IMR-90 (cell line): Measurements from ENCODE around the gene OR6J1. TPM values are rescaled to one million over a fixed set of nuclear protein-coding genes. Genes with fewer than 3 reads are reported as not detected.
A peak's percentile ranks its signal among the peaks of the same experiment; 100 is the strongest.

Source experiments
- ATAC-seq: fragments of 200-7000 bp; cut with Tn5 transposase; 2 replicates; pipeline ENCODE4 v1.9.1; 2020; ENCODE audit warnings: low read depth, mild to moderate bottlenecking, moderate library complexity
- BruUV-seq: library from RNA; stranded (reverse); fragments of 400-500 nt; replicated peaks from 2 replicates; lab custom pipeline; 2021; lab: Mats Ljungman, UMichigan
- CTCF ChIA-PET: fragments of 300-600 bp; formaldehyde crosslinking; extraction: SDS; loops from one replicate; lab custom pipeline; 2021; ENCODE audit warnings: antibody characterized with exemption; lab: Yijun Ruan, JAX
- POLR2A ChIA-PET: fragments of 300-600 bp; sonication (Branson Sonifier 250); formaldehyde crosslinking; loops from one replicate; lab custom pipeline; 2022; ENCODE audit warnings: antibody characterized with exemption; ENCODE audit not compliant: unreplicated experiment; lab: Charles Lee
- DNase-seq: peaks from one replicate; pipeline ENCODE4 v3.0.0; 2013
- H2AFZ ChIP-seq: replicated peaks from 2 replicates; pipeline ENCODE3; 2013; ENCODE audit warnings: low read length, mild to moderate bottlenecking; ENCODE audit not compliant: poor library complexity
- H2AK5ac ChIP-seq: 2 replicates; pipeline ENCODE4 v1.6.1; 2013; ENCODE audit warnings: low read depth, low read length, inconsistent platforms
- H2AK9ac ChIP-seq: replicated peaks from 2 replicates; pipeline ENCODE3; 2013; ENCODE audit warnings: mild to moderate bottlenecking, low read depth, low read length, moderate library complexity; ENCODE audit not compliant: poor library complexity
- H2BK120ac ChIP-seq: 2 replicates; pipeline ENCODE4 v1.6.1; 2013; ENCODE audit warnings: low read depth, low read length, inconsistent platforms
- H2BK15ac ChIP-seq: 3 replicates; pipeline ENCODE4 v1.6.1; 2013; ENCODE audit warnings: low read depth, low read length, inconsistent platforms
- H2BK20ac ChIP-seq: 2 replicates; pipeline ENCODE4 v1.6.1; 2013; ENCODE audit warnings: low read depth, mild to moderate bottlenecking, inconsistent platforms, low read length, moderate library complexity
- H2BK5ac ChIP-seq: 2 replicates; pipeline ENCODE4 v1.6.1; 2013; ENCODE audit warnings: mild to moderate bottlenecking, low read depth, low read length, inconsistent platforms; ENCODE audit not compliant: poor library complexity, severe bottlenecking
- H3K14ac ChIP-seq: replicated peaks from 2 replicates; pipeline ENCODE4 v1.6.1; 2013; ENCODE audit warnings: low read depth, low read length, inconsistent platforms
- H3K18ac ChIP-seq: 2 replicates; pipeline ENCODE4 v1.6.1; 2013; ENCODE audit warnings: low read depth, low read length, control low read depth
- H3K23ac ChIP-seq: 2 replicates; pipeline ENCODE4 v1.6.1; 2013; ENCODE audit warnings: low read depth, low read length, inconsistent platforms
- H3K27ac ChIP-seq: 2 replicates; pipeline ENCODE4 v1.5.1; 2013; ENCODE audit warnings: mild to moderate bottlenecking, control low read depth, low read length; ENCODE audit not compliant: insufficient read depth
- H3K27me3 ChIP-seq: 2 replicates; pipeline ENCODE4 v1.6.1; 2013; ENCODE audit warnings: low read length; ENCODE audit not compliant: control insufficient read depth, insufficient read depth
- H3K36me3 ChIP-seq: 2 replicates; pipeline ENCODE4 v1.6.1; 2013; ENCODE audit warnings: low read length, mixed read lengths; ENCODE audit not compliant: control insufficient read depth, insufficient read depth
- H3K4ac ChIP-seq: 2 replicates; pipeline ENCODE4 v1.6.1; 2013; ENCODE audit warnings: low read depth, low read length, inconsistent platforms
- H3K4me1 ChIP-seq: 2 replicates; pipeline ENCODE4 v1.6.1; 2013; ENCODE audit warnings: low read length, mixed read lengths; ENCODE audit not compliant: control insufficient read depth, insufficient read depth
- H3K4me2 ChIP-seq: 2 replicates; pipeline ENCODE4 v1.6.1; 2013; ENCODE audit warnings: low read depth, mild to moderate bottlenecking, control low read depth, low read length, moderate library complexity
- H3K4me3 ChIP-seq: 2 replicates; pipeline ENCODE4 v1.5.1; 2013; ENCODE audit warnings: low read depth, mild to moderate bottlenecking, control low read depth, low read length, moderate library complexity; ENCODE audit not compliant: insufficient read depth
- H3K56ac ChIP-seq: 2 replicates; pipeline ENCODE4 v1.6.1; 2013; ENCODE audit warnings: low read length, inconsistent platforms; ENCODE audit not compliant: insufficient read depth; ENCODE audit errors: extremely low read depth
- H3K79me1 ChIP-seq, 2 experiments: 2 replicates each; pipeline ENCODE4 v1.6.1; 2013; ENCODE audit warnings: low read length in 2 of 2, inconsistent platforms in 1 of 2, low read depth in 1 of 2
- H3K9ac ChIP-seq: 2 replicates; pipeline ENCODE4 v1.6.1; 2013; ENCODE audit warnings: low read depth, low read length, control low read depth
- H3K9me1 ChIP-seq: 2 replicates; pipeline ENCODE4 v1.6.1; 2013; ENCODE audit warnings: low read length, inconsistent platforms; ENCODE audit not compliant: insufficient read depth
- H3K9me3 ChIP-seq: 2 replicates; pipeline ENCODE4 v1.6.1; 2013; ENCODE audit warnings: low read length; ENCODE audit not compliant: control insufficient read depth, insufficient read depth
- H4K20me1 ChIP-seq: 2 replicates; pipeline ENCODE4 v1.6.1; 2013; ENCODE audit warnings: low read length, inconsistent platforms; ENCODE audit not compliant: insufficient read depth
- H4K5ac ChIP-seq: 2 replicates; pipeline ENCODE4 v1.6.1; 2013; ENCODE audit warnings: mild to moderate bottlenecking, low read depth, low read length, control low read depth
- H4K8ac ChIP-seq, 2 experiments: 2 replicates each; pipeline ENCODE4 v1.6.1; 2013; ENCODE audit warnings: low read depth in 2 of 2, low read length in 2 of 2, control low read depth in 1 of 2, inconsistent platforms in 1 of 2
- H4K91ac ChIP-seq: 2 replicates; pipeline ENCODE4 v1.6.1; 2013; ENCODE audit warnings: low read depth, low read length, inconsistent platforms; ENCODE audit not compliant: insufficient read depth
- CEBPB ChIP-seq: IDR thresholded peaks from 2 replicates; pipeline ENCODE4 v1.6.1; 2012; ENCODE audit warnings: low read depth, low read length, improper control_type of control experiment
- CHD1 ChIP-seq: IDR thresholded peaks from 2 replicates; pipeline ENCODE4 v1.6.1; 2012; ENCODE audit warnings: low read depth, low read length, improper control_type of control experiment
- ELK1 ChIP-seq: fragments of 150-350 bp; IDR thresholded peaks from 2 replicates; pipeline ENCODE4 v1.6.1; 2016; ENCODE audit warnings: low read depth, mild to moderate bottlenecking, low read length, moderate library complexity, borderline replicate concordance
- MAFK ChIP-seq: IDR thresholded peaks from 2 replicates; pipeline ENCODE4 v1.6.1; 2012; ENCODE audit warnings: low read depth, low read length, improper control_type of control experiment
- MAZ ChIP-seq: IDR thresholded peaks from 2 replicates; pipeline ENCODE4 v1.6.1; 2012; ENCODE audit warnings: low read depth, mild to moderate bottlenecking, low read length, improper control_type of control experiment, moderate library complexity, borderline replicate concordance
- MXI1 ChIP-seq: IDR thresholded peaks from 2 replicates; pipeline ENCODE4 v1.6.1; 2012; ENCODE audit warnings: low read depth, mild to moderate bottlenecking, low read length, moderate library complexity, borderline replicate concordance
- POLR2A ChIP-seq: IDR thresholded peaks from 2 replicates; pipeline ENCODE4 v1.6.1; 2012; ENCODE audit warnings: mild to moderate bottlenecking, low read depth, low read length
- RAD21 ChIP-seq: IDR thresholded peaks from 2 replicates; pipeline ENCODE4 v1.6.1; 2012; ENCODE audit warnings: low read length, improper control_type of control experiment
- RCOR1 ChIP-seq: IDR thresholded peaks from 2 replicates; pipeline ENCODE4 v1.6.1; 2012; ENCODE audit warnings: mild to moderate bottlenecking, low read length, improper control_type of control experiment; ENCODE audit not compliant: insufficient replicate concordance
- RFX5 ChIP-seq: IDR thresholded peaks from 2 replicates; pipeline ENCODE4 v1.8.0; 2012; ENCODE audit warnings: low read depth, mild to moderate bottlenecking, low read length, moderate library complexity
- SMC3 ChIP-seq: fragments of 150-350 bp; IDR thresholded peaks from 2 replicates; pipeline ENCODE4 v1.6.1; 2016; ENCODE audit warnings: low read depth, mild to moderate bottlenecking, antibody characterized with exemption, low read length, moderate library complexity
- WGBS, 2 experiments: methylation state at CpG; one replicate each; pipeline versions ENCODE4 v1.1.5 to v1.1.7; 2013; ENCODE audit warnings: missing lambda C conversion rate in 2 of 2; ENCODE audit not compliant: insufficient read length in 1 of 2; ENCODE audit errors: extremely low coverage in 2 of 2; 5-methylcytosine and 5-hydroxymethylcytosine counted together
- dilution Hi-C: fragments of 300-500 bp; cut with HindIII; formaldehyde crosslinking; loops from one replicate; pipeline ENCODE4 v1.14.3; 2018; ENCODE audit warnings: low sequenced_read_pairs; ENCODE audit not compliant: unreplicated experiment
- in situ Hi-C: fragments of 300-500 bp; cut with MboI; formaldehyde crosslinking; loops from 3 replicates; pipeline ENCODE4 v1.14.3; 2019; ENCODE audit warnings: low sequenced_read_pairs, inconsistent platforms, mixed read lengths
- intact Hi-C: fragments of 100-400 bp; cut with micrococcal nuclease; formaldehyde crosslinking; loops from 2 replicates; pipeline ENCODE4 v1.10.0; 2022
- polyA plus RNA-seq, 3 experiments: library from polyadenylated mRNA; depleted of rRNA; stranded (reverse); fragments of >200 nt; gene quantifications; 2 replicates each; pipeline ENCODE4 v1.2.3, GENCODE V29; 2012; ENCODE audit warnings: low replicate concordance in 1 of 3
- total RNA-seq: library from RNA; depleted of rRNA; stranded (reverse); fragments of >200 nt; gene quantifications from 2 replicates; pipeline ENCODE4 v1.2.3, GENCODE V29; 2012
- TF ChIP-seq, protein P1 (sequence below): conservative IDR thresholded peaks from 2 replicates; pipeline ENCODE4 v1.5.1; 2012; ENCODE audit warnings: mild to moderate bottlenecking, low read depth, low read length, improper control_type of control experiment
- TF ChIP-seq, protein P2 (sequence below): fragments of 150-350 bp; IDR thresholded peaks from 2 replicates; pipeline ENCODE4 v1.6.1; 2017; ENCODE audit warnings: mild to moderate bottlenecking, antibody characterized with exemption, low read length, low read depth

The OR6J1 gene
- total and polyA plus RNA-seq, 2 of the 4 experiments (the other 2 are of a cell fraction): not detected

DNA sequence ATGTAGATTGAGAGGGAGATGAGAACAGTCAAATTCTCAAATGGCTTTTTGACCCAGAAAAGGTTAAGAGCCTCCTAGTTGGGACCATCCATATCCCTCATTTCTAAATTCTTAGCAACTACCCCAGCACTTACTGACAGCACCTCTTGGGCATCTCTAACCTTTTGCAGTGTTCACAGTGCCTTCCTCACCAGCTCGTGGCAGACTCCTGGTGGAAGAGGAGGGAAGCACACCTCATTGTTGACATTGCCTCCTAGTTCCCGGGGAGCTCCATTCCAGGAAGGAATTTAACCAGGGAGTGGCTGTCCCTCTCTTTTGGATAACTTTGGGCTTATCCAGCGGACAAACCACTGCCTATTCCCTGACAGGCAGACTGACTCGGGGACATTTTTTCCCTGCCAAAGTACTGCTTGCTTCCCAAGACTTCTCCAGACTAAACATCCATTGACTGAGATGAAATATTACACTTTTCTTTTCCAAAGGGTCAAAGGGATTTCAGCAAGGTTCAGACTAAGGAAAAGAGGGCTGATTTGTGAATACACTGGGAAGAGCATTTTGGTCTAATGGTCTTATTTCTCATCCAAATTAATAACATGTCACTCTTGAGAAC, 9.0 kb upstream of the OR6J1 start (continued):
- 0 out of 2 replicates have a peak, but pooled peaks have one; percentile 23 for TF ChIP-seq MAZ
- TF ChIP-seq, protein P1, sequence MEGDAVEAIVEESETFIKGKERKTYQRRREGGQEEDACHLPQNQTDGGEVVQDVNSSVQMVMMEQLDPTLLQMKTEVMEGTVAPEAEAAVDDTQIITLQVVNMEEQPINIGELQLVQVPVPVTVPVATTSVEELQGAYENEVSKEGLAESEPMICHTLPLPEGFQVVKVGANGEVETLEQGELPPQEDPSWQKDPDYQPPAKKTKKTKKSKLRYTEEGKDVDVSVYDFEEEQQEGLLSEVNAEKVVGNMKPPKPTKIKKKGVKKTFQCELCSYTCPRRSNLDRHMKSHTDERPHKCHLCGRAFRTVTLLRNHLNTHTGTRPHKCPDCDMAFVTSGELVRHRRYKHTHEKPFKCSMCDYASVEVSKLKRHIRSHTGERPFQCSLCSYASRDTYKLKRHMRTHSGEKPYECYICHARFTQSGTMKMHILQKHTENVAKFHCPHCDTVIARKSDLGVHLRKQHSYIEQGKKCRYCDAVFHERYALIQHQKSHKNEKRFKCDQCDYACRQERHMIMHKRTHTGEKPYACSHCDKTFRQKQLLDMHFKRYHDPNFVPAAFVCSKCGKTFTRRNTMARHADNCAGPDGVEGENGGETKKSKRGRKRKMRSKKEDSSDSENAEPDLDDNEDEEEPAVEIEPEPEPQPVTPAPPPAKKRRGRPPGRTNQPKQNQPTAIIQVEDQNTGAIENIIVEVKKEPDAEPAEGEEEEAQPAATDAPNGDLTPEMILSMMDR: peak; percentile 95

GRCh38 chr14:22651586-22651985, 7.4 kb upstream of the OR6J1 start:
- Histone ChIP-seq H3K27ac (no peak overlapping the region), H3K27me3 (0 out of 2 replicates have a peak, but pooled peaks cover 1% of the 10 kb centered on the region), H3K14ac (no peak overlapping the region), H3K79me1 (no peaks in the 10 kb centered on the region), H2BK120ac (no peak overlapping the region), H3K4me2 (no peak overlapping the region), H2AK9ac (no peak overlapping the region), H2BK20ac (no peak overlapping the region), H2BK15ac (no peak overlapping the region), H3K9me1 (no peaks in the 10 kb centered on the region), H3K4me3 (no peak overlapping the region), H3K23ac (no peak overlapping the region), H3K18ac (no peak overlapping the region), H3K36me3 (no peaks in the 10 kb centered on the region), H3K9me3 (no peaks in the 10 kb centered on the region), H3K9ac (no peak overlapping the region), H4K20me1 (no peaks in the 10 kb centered on the region), H2BK5ac (no peak overlapping the region), H3K4me1 (no peaks in the 10 kb centered on the region), H3K4ac (no peak overlapping the region), H4K8ac (no peak overlapping the region), H4K5ac (no peak overlapping the region), H3K56ac (no peak overlapping the region), H4K91ac (no peak overlapping the region), H2AK5ac (no peak overlapping the region), H2AFZ (no peak overlapping the region)
- WGBS, 2 experiments: no CpG with 5 or more reads among the region's 2 CpGs
- in situ Hi-C loops: loop anchor here (5.0 to 10.0 kb wide), 2 partner anchors 74 to 257 kb away; no protein-coding TSS in a partner anchor
- BruUV-seq: no TSS peak
- DNase-seq (no peak), ATAC-seq (no peak)
- ChIA-PET POLR2A (no interaction called here), CTCF (interaction anchor here (1.5 kb wide), 1 partner anchor 81 kb away, joined by 5 read pairs; no protein-coding TSS in a partner anchor)
- intact Hi-C loops: loop anchor here (5.0 kb wide), 1 partner anchor 264 kb away; no protein-coding TSS in a partner anchor
- dilution Hi-C loops: no loop called here
- TF ChIP-seq POLR2A (no peak), MAZ (no peak), RCOR1 (no peak), SMC3 (no peak), ELK1 (no peak), MXI1 (no peak), CEBPB (no peak), RFX5 (no peak), CHD1 (no peak), MAFK (no peak), RAD21 (no peak)
- TF ChIP-seq, protein P2, sequence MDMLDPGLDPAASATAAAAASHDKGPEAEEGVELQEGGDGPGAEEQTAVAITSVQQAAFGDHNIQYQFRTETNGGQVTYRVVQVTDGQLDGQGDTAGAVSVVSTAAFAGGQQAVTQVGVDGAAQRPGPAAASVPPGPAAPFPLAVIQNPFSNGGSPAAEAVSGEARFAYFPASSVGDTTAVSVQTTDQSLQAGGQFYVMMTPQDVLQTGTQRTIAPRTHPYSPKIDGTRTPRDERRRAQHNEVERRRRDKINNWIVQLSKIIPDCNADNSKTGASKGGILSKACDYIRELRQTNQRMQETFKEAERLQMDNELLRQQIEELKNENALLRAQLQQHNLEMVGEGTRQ: no peak
